Suprapubic skin (tissue), 4 donors: ENCODE data around the gene IL17RA.

Source experiments
- EP300 ChIP-seq: sonication (generic); formaldehyde crosslinking; IDR thresholded peaks from one replicate; pipeline ENCODE4 v1.6.1; 2017; ENCODE audit warnings: antibody characterized with exemption
- POLR2A ChIP-seq, 2 donors: fragments of 450-650 bp; IDR thresholded peaks; one replicate each; pipeline ENCODE4 v1.6.1; 2017; ENCODE audit warnings: antibody characterized with exemption in 2 of 2, mild to moderate bottlenecking in 2 of 2, moderate library complexity in 2 of 2
- POLR2AphosphoS5 ChIP-seq, 3 donors: sonication (generic); formaldehyde crosslinking; IDR thresholded peaks; one replicate each; pipeline ENCODE4 v1.6.1; 2017; ENCODE audit warnings: antibody characterized with exemption in 3 of 3
- TF ChIP-seq, protein P1 (sequence below), 2 donors: fragments of 200-600 bp in 1 of 2; fragments of 450-650 bp in 1 of 2; sonication (generic) in 1 of 2; IDR thresholded peaks; one replicate each; pipeline ENCODE4 v1.5.1; 2016 to 2019; ENCODE audit warnings: antibody characterized with exemption in 2 of 2, mild to moderate bottlenecking in 1 of 2, moderate library complexity in 1 of 2

DNA sequence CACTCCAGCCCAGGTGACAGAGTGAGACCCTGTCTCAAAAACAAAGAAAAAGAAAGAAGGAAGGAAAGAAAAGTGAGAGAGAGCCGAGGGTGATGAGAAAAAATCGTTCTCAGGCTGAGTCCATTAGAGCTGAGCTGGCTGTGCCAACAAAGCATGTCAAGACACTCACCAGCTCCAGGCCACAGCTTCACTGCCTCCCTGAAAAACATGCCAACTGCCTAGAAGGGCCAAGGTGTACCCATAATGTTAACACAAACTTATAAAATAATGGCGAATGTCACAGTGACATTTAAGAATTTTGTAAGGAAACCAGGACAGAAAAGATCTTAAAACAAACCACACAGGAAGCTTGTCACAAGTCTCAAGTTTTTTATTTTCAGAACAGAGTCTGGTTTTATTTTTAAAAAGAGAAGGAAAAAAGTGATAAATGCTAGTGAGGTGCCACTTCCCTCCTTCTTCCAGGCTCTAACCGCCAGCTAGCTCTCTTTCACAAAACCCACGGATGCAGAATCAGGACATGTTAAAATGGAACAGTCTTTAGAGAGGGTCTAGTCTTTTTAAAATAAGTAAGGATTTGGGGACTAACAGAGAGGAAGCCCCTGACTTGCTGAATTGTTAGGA lies 31.3 kb downstream of the IL17RA start:
- TF ChIP-seq, protein P1, sequence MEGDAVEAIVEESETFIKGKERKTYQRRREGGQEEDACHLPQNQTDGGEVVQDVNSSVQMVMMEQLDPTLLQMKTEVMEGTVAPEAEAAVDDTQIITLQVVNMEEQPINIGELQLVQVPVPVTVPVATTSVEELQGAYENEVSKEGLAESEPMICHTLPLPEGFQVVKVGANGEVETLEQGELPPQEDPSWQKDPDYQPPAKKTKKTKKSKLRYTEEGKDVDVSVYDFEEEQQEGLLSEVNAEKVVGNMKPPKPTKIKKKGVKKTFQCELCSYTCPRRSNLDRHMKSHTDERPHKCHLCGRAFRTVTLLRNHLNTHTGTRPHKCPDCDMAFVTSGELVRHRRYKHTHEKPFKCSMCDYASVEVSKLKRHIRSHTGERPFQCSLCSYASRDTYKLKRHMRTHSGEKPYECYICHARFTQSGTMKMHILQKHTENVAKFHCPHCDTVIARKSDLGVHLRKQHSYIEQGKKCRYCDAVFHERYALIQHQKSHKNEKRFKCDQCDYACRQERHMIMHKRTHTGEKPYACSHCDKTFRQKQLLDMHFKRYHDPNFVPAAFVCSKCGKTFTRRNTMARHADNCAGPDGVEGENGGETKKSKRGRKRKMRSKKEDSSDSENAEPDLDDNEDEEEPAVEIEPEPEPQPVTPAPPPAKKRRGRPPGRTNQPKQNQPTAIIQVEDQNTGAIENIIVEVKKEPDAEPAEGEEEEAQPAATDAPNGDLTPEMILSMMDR (IDR thresholded peaks at IDR 0.05): no peak
- TF ChIP-seq POLR2A (IDR thresholded peaks at IDR 0.05): no peak
- no peak for TF ChIP-seq POLR2AphosphoS5 (IDR thresholded peaks at IDR 0.05)
- TF ChIP-seq EP300: no peak
